ENCODE data around the gene SEMA4C.

DNA sequence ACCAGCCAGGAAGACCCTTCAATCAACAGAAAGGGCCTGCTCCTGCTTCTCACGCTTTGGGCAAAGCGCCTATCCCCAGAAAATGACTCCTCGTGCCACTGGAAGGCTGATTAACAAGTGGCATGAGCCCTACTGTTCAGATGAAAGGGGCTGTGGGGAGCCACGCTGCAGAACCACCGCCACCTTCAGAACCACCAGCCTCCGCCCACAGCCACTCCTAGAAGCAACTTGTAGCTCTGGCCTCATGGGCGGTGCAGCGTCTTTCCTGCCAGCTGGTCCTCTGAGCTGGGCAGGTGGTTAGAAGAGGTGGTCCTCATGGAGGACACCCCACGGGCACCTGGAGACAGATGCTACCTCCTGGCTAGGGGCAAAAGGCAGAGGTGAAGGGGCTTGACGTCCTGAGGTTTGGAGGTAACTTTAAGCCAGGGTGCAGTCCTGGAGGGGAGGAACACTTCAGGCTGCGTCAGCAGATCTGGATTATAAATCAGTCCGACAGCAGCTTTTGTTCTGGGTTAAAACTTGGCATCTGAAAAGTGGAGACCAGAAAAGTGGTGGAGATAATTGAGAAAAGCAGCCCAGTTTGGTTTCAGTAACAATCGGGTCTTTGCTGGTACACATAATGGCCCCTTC is 861 bp upstream of the SEMA4C start:
- TF ChIP-seq, protein P1, sequence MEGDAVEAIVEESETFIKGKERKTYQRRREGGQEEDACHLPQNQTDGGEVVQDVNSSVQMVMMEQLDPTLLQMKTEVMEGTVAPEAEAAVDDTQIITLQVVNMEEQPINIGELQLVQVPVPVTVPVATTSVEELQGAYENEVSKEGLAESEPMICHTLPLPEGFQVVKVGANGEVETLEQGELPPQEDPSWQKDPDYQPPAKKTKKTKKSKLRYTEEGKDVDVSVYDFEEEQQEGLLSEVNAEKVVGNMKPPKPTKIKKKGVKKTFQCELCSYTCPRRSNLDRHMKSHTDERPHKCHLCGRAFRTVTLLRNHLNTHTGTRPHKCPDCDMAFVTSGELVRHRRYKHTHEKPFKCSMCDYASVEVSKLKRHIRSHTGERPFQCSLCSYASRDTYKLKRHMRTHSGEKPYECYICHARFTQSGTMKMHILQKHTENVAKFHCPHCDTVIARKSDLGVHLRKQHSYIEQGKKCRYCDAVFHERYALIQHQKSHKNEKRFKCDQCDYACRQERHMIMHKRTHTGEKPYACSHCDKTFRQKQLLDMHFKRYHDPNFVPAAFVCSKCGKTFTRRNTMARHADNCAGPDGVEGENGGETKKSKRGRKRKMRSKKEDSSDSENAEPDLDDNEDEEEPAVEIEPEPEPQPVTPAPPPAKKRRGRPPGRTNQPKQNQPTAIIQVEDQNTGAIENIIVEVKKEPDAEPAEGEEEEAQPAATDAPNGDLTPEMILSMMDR (IDR thresholded peaks at IDR 0.05; ENCODE audit: insufficient read depth, low read length) = no peak
- no peak for TF ChIP-seq POLR2AphosphoS5 (IDR thresholded peaks at IDR 0.05; ENCODE audit: low read depth)
- no peak for TF ChIP-seq SPI1 (IDR thresholded peaks at IDR 0.05; ENCODE audit: borderline replicate concordance, low read depth)
- TF ChIP-seq, protein P2, sequence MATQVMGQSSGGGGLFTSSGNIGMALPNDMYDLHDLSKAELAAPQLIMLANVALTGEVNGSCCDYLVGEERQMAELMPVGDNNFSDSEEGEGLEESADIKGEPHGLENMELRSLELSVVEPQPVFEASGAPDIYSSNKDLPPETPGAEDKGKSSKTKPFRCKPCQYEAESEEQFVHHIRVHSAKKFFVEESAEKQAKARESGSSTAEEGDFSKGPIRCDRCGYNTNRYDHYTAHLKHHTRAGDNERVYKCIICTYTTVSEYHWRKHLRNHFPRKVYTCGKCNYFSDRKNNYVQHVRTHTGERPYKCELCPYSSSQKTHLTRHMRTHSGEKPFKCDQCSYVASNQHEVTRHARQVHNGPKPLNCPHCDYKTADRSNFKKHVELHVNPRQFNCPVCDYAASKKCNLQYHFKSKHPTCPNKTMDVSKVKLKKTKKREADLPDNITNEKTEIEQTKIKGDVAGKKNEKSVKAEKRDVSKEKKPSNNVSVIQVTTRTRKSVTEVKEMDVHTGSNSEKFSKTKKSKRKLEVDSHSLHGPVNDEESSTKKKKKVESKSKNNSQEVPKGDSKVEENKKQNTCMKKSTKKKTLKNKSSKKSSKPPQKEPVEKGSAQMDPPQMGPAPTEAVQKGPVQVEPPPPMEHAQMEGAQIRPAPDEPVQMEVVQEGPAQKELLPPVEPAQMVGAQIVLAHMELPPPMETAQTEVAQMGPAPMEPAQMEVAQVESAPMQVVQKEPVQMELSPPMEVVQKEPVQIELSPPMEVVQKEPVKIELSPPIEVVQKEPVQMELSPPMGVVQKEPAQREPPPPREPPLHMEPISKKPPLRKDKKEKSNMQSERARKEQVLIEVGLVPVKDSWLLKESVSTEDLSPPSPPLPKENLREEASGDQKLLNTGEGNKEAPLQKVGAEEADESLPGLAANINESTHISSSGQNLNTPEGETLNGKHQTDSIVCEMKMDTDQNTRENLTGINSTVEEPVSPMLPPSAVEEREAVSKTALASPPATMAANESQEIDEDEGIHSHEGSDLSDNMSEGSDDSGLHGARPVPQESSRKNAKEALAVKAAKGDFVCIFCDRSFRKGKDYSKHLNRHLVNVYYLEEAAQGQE (IDR thresholded peaks at IDR 0.05; ENCODE audit: insufficient replicate concordance, low read depth) = no peak
